Measurements from ENCODE around the gene KIF9. TPM values are rescaled to one million over a fixed set of nuclear protein-coding genes. Genes with fewer than 3 reads are reported as not detected.
"Not testable (repeated sequence)": the region's sequence is repeated elsewhere in the genome, so short reads cannot be mapped to it uniquely, and the experiment has no call there.

Gene KIF9
- total and polyA plus RNA-seq, 9 donors, result 4.9 to 7.4 (median 5.8) TPM

GRCh38 chr3:47243419-47244147 lies 39.0 kb downstream of the KIF9 start:
- Histone ChIP-seq H3K36me3 (ENCODE audit: control insufficient read depth, insufficient read depth, low read length) (peaks cover 3% of the 10 kb centered on the region), H3K4me1 (ENCODE audit: control insufficient read depth, insufficient read depth, low read length) (no peaks in the 10 kb centered on the region), H3K27ac (ENCODE audit: low read length) (no peak overlapping the region), H3K4me3 (ENCODE audit: low read length) (no peak overlapping the region), H3K9me3 (replicated peaks; ENCODE audit: control insufficient read depth, low read depth, low read length) (no peaks in the 10 kb centered on the region), H3K27me3 (ENCODE audit: control insufficient read depth, insufficient read depth, low read length) (no peaks in the 10 kb centered on the region)
- DNase-seq, result peak; percentile 27
- WGBS (ENCODE audit: insufficient coverage), result 85% methylated on average over 3 of the region's 9 CpGs

- Histone ChIP-seq H3K9me3 (replicated peaks; ENCODE audit: control insufficient read depth, low read depth, low read length) (no peaks in the 10 kb centered on the region), H3K27me3 (ENCODE audit: control insufficient read depth, insufficient read depth, low read length) (no peaks in the 10 kb centered on the region), H3K27ac (ENCODE audit: low read length) (no peak overlapping the region), H3K36me3 (ENCODE audit: control insufficient read depth, insufficient read depth, low read length) (peaks cover 3% of the 10 kb centered on the region), H3K4me3 (ENCODE audit: low read length) (no peak overlapping the region), H3K4me1 (ENCODE audit: control insufficient read depth, insufficient read depth, low read length) (no peaks in the 10 kb centered on the region)
- 81% methylated on average over 6 of the region's 6 CpGs for WGBS (ENCODE audit: insufficient coverage)
- no peak for DNase-seq
These were observed 42.7 kb downstream of the KIF9 start for GRCh38 chr3:47239929-47240328.

- no peaks in the 10 kb centered on the region for H3K27me3 ChIP-seq (ENCODE audit: control insufficient read depth, insufficient read depth, low read length)
- H3K9me3 ChIP-seq (replicated peaks; ENCODE audit: control insufficient read depth, low read depth, low read length), result no peaks in the 10 kb centered on the region
- no peak for DNase-seq
- H3K27ac ChIP-seq (ENCODE audit: low read length), result no peak overlapping the region
- peaks cover under 1% of the 10 kb centered on the region for H3K36me3 ChIP-seq (ENCODE audit: control insufficient read depth, insufficient read depth, low read length)
- no peaks in the 10 kb centered on the region for H3K4me1 ChIP-seq (ENCODE audit: control insufficient read depth, insufficient read depth, low read length)
- no CpG with 5 or more reads among the region's 3 CpGs for WGBS (ENCODE audit: insufficient coverage)
- H3K4me3 ChIP-seq (ENCODE audit: low read length), result no peak overlapping the region
These were observed 44.6 kb downstream of the KIF9 start for GRCh38 chr3:47238017-47238416.

- Histone ChIP-seq H3K4me3 (ENCODE audit: low read length) (no peak overlapping the region), H3K27me3 (ENCODE audit: control insufficient read depth, insufficient read depth, low read length) (no peaks in the 10 kb centered on the region), H3K4me1 (ENCODE audit: control insufficient read depth, insufficient read depth, low read length) (peaks cover 5% of the 10 kb centered on the region), H3K36me3 (ENCODE audit: control insufficient read depth, insufficient read depth, low read length) (peaks cover 3% of the 10 kb centered on the region), H3K27ac (ENCODE audit: low read length) (no peak overlapping the region), H3K9me3 (replicated peaks; ENCODE audit: control insufficient read depth, low read depth, low read length) (no peaks in the 10 kb centered on the region)
- DNase-seq, result no peak
- no CpG with 5 or more reads among the region's 1 CpG for WGBS (ENCODE audit: insufficient coverage)
These were observed 54.5 kb downstream of the KIF9 start for GRCh38 chr3:47228088-47228487.

GRCh38 chr3:47227678-47228077 lies 54.9 kb downstream of the KIF9 start:
- Histone ChIP-seq H3K9me3 (replicated peaks; ENCODE audit: control insufficient read depth, low read depth, low read length) (no peaks in the 10 kb centered on the region), H3K4me1 (ENCODE audit: control insufficient read depth, insufficient read depth, low read length) (peaks cover 5% of the 10 kb centered on the region), H3K27me3 (ENCODE audit: control insufficient read depth, insufficient read depth, low read length) (no peaks in the 10 kb centered on the region), H3K36me3 (ENCODE audit: control insufficient read depth, insufficient read depth, low read length) (peaks cover 3% of the 10 kb centered on the region), H3K4me3 (ENCODE audit: low read length) (no peak overlapping the region), H3K27ac (ENCODE audit: low read length) (no peak overlapping the region)
- peak; percentile 55 for DNase-seq
- WGBS (ENCODE audit: insufficient coverage), result 77% methylated on average over 6 of the region's 7 CpGs

DNA sequence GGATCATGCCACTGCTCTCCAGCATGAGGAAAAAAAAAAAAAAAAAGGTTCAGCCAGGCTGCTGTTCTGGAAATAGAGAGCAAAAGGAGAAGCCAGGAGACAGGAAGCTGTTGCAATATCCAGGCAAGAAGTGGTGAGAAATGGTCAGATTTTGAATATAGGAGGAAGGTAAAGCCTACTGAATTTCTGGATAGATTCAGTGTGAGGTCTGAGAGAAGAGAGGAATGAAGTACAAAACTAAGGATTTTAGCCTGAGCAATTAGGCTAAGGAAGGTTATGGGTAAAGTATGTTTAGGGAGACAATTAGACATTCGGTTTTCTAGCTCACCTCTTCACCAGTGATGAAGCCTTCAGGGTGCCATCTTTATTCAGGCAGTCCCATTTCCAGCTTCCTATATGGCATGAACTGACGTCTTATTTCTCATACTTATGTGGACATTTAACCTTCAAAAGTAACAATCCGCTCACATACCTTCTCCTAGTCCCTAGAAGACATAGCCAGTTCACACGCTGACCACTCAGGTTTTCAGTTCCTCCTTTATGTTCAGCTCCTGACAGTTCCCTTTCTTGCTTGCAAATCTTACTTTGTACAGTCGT lies 57.2 kb downstream of the KIF9 start:
- Histone ChIP-seq H3K4me3 (ENCODE audit: low read length) (no peak overlapping the region), H3K36me3 (ENCODE audit: control insufficient read depth, insufficient read depth, low read length) (peaks cover 3% of the 10 kb centered on the region), H3K4me1 (ENCODE audit: control insufficient read depth, insufficient read depth, low read length) (peaks cover 5% of the 10 kb centered on the region), H3K9me3 (replicated peaks; ENCODE audit: control insufficient read depth, low read depth, low read length) (no peaks in the 10 kb centered on the region), H3K27ac (ENCODE audit: low read length) (no peak overlapping the region), H3K27me3 (ENCODE audit: control insufficient read depth, insufficient read depth, low read length) (no peaks in the 10 kb centered on the region)
- DNase-seq, result peak; percentile 38
- 85% methylated on average over 3 of the region's 5 CpGs for WGBS (ENCODE audit: insufficient coverage)

GRCh38 chr3:47223755-47224154 lies 58.8 kb downstream of the KIF9 start:
- H3K4me1 ChIP-seq (ENCODE audit: control insufficient read depth, insufficient read depth, low read length), result peaks cover 5% of the 10 kb centered on the region
- no peak overlapping the region for H3K27ac ChIP-seq (ENCODE audit: low read length)
- H3K4me3 ChIP-seq (ENCODE audit: low read length), result no peak overlapping the region
- H3K27me3 ChIP-seq (ENCODE audit: control insufficient read depth, insufficient read depth, low read length), result no peaks in the 10 kb centered on the region
- H3K9me3 ChIP-seq (replicated peaks; ENCODE audit: control insufficient read depth, low read depth, low read length), result no peaks in the 10 kb centered on the region
- no peak for DNase-seq
- peaks cover 3% of the 10 kb centered on the region for H3K36me3 ChIP-seq (ENCODE audit: control insufficient read depth, insufficient read depth, low read length)
- WGBS (ENCODE audit: insufficient coverage), result 67% methylated on average over 1 of the region's 3 CpGs

- no peak overlapping the region for H3K27ac ChIP-seq (ENCODE audit: low read length)
- no peaks in the 10 kb centered on the region for H3K9me3 ChIP-seq (replicated peaks; ENCODE audit: control insufficient read depth, low read depth, low read length)
- H3K27me3 ChIP-seq (ENCODE audit: control insufficient read depth, insufficient read depth, low read length), result no peaks in the 10 kb centered on the region
- no peaks in the 10 kb centered on the region for H3K36me3 ChIP-seq (ENCODE audit: control insufficient read depth, insufficient read depth, low read length)
- DNase-seq, result no peak
- no CpG with 5 or more reads among the region's 1 CpG for WGBS (ENCODE audit: insufficient coverage)
- peaks cover 2% of the 10 kb centered on the region for H3K4me1 ChIP-seq (ENCODE audit: control insufficient read depth, insufficient read depth, low read length)
- no peak overlapping the region for H3K4me3 ChIP-seq (ENCODE audit: low read length)
These were observed 60.8 kb downstream of the KIF9 start for GRCh38 chr3:47221798-47222197.

- 100% methylated on average over 1 of the region's 3 CpGs for WGBS (ENCODE audit: insufficient coverage)
- no peaks in the 10 kb centered on the region for H3K4me1 ChIP-seq (ENCODE audit: control insufficient read depth, insufficient read depth, low read length)
- H3K4me3 ChIP-seq (ENCODE audit: low read length), result no peak overlapping the region
- no peak for DNase-seq
- no peaks in the 10 kb centered on the region for H3K27me3 ChIP-seq (ENCODE audit: control insufficient read depth, insufficient read depth, low read length)
- H3K9me3 ChIP-seq (replicated peaks; ENCODE audit: control insufficient read depth, low read depth, low read length), result no peaks in the 10 kb centered on the region
- no peaks in the 10 kb centered on the region for H3K36me3 ChIP-seq (ENCODE audit: control insufficient read depth, insufficient read depth, low read length)
- H3K27ac ChIP-seq (ENCODE audit: low read length), result no peak overlapping the region
These were observed 71.7 kb downstream of the KIF9 start for GRCh38 chr3:47210863-47211405.

DNA sequence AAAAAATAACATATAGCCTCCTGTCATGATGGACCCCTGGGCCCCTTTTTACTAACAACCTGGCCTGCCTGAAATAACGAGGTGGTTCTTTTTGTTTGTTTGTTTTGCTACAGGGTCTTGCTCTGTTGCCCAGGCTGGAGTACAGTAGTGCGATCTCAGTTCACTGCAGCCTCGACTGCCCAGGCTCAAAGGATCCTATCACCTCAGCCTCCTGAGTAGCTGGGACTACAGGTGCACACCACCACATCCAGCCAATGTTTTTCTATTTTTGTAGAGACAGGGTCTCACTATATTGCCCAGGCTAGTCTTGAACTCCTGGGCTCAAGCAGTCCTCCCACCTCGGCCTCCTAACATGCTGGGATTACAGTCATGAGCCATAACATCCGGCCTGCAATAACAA lies 76.6 kb downstream of the KIF9 start:
- 94% methylated on average over 4 of the region's 5 CpGs for WGBS (ENCODE audit: insufficient coverage)
- H3K27me3 ChIP-seq (ENCODE audit: control insufficient read depth, insufficient read depth, low read length); H3K27ac ChIP-seq (ENCODE audit: low read length); H3K9me3 ChIP-seq (replicated peaks; ENCODE audit: control insufficient read depth, low read depth, low read length); H3K4me1 ChIP-seq (ENCODE audit: control insufficient read depth, insufficient read depth, low read length); DNase-seq; H3K4me3 ChIP-seq (ENCODE audit: low read length); H3K36me3 ChIP-seq (ENCODE audit: control insufficient read depth, insufficient read depth, low read length): not testable (repeated sequence)

All from muscle of leg (tissue), 11 donors.